H1 (cell line): ENCODE data around the gene TSGA10. TPM values are rescaled to one million over a fixed set of nuclear protein-coding genes. Genes with fewer than 3 reads are reported as not detected.

ENCODE experiments used
- BACH1 ChIP-seq: IDR thresholded peaks from 2 replicates; pipeline ENCODE4 v1.6.1; 2012; ENCODE audit warnings: low read length, improper control_type of control experiment
- BRCA1 ChIP-seq: IDR thresholded peaks from 2 replicates; pipeline ENCODE4 v1.6.1; 2012; ENCODE audit warnings: low read depth, low read length, improper control_type of control experiment
- CREB1 ChIP-seq: IDR thresholded peaks from 2 replicates; pipeline ENCODE4 v1.6.1; 2012; ENCODE audit warnings: inconsistent platforms
- E2F6 ChIP-seq: IDR thresholded peaks from 2 replicates; pipeline ENCODE4 v1.6.1; 2012; ENCODE audit warnings: inconsistent platforms
- EP300 ChIP-seq, 2 experiments: IDR thresholded peaks; 1 replicate in 1 of 2; 2 replicates in 1 of 2; pipeline ENCODE4 v1.6.1; 2011 to 2012; ENCODE audit warnings: low read depth in 2 of 2, low read length in 2 of 2, mild to moderate bottlenecking in 2 of 2, borderline replicate concordance in 1 of 2, inconsistent platforms in 1 of 2, moderate library complexity in 1 of 2
- GABPA ChIP-seq: IDR thresholded peaks from 2 replicates; pipeline ENCODE4 v1.6.1; 2011; ENCODE audit warnings: mild to moderate bottlenecking, low read length, moderate library complexity, borderline replicate concordance; ENCODE audit not compliant: insufficient read depth
- JUN ChIP-seq: IDR thresholded peaks from 2 replicates; pipeline ENCODE4 v1.6.1; 2011; ENCODE audit warnings: low read depth, mild to moderate bottlenecking, improper control_type of control experiment, low read length
- JUND ChIP-seq: IDR thresholded peaks from 2 replicates; pipeline ENCODE4 v1.6.1; 2011; ENCODE audit warnings: mild to moderate bottlenecking, improper control_type of control experiment, low read length
- MAFK ChIP-seq: IDR thresholded peaks from 2 replicates; pipeline ENCODE4 v1.6.1; 2012; ENCODE audit warnings: low read depth, mild to moderate bottlenecking, improper control_type of control experiment, low read length
- NRF1 ChIP-seq: IDR thresholded peaks from 2 replicates; pipeline ENCODE4 v1.6.1; 2011; ENCODE audit warnings: mild to moderate bottlenecking, low read depth, low read length, improper control_type of control experiment
- PHF8 ChIP-seq: fragments of 200-600 bp; sonication (generic); conservative IDR thresholded peaks from 2 replicates; pipeline ENCODE4 v1.7.1; 2012; ENCODE audit warnings: low read depth, mild to moderate bottlenecking, inconsistent platforms, low read length, moderate library complexity
- POLR2A ChIP-seq, 2 experiments: IDR thresholded peaks; 1 replicate in 1 of 2; 2 replicates in 1 of 2; pipeline ENCODE4 v1.6.1; 2011; ENCODE audit warnings: low read depth in 2 of 2, low read length in 2 of 2, mild to moderate bottlenecking in 2 of 2; ENCODE audit errors: control extremely low read depth in 1 of 2
- POLR2AphosphoS5 ChIP-seq: IDR thresholded peaks from 2 replicates; pipeline ENCODE4 v1.6.1; 2011; ENCODE audit warnings: low read depth, low read length
- RBBP5 ChIP-seq: IDR thresholded peaks from 2 replicates; pipeline ENCODE4 v1.7.1; 2012; ENCODE audit warnings: low read depth, mild to moderate bottlenecking, inconsistent platforms, low read length, moderate library complexity, borderline replicate concordance
- SUZ12 ChIP-seq: fragments of 200-600 bp; sonication (generic); IDR thresholded peaks from 2 replicates; pipeline ENCODE4 v1.6.1; 2012; ENCODE audit warnings: mild to moderate bottlenecking, inconsistent platforms, low read length, moderate library complexity, mixed read lengths
- TAF7 ChIP-seq: optimal IDR thresholded peaks from 2 replicates; pipeline ENCODE3; 2011; ENCODE audit warnings: low read depth, mild to moderate bottlenecking, inconsistent platforms, low read length, moderate library complexity, borderline replicate concordance
- TBP ChIP-seq: IDR thresholded peaks from 2 replicates; pipeline ENCODE4 v1.6.1; 2011; ENCODE audit warnings: low read depth, low read length, improper control_type of control experiment
- TCF12 ChIP-seq: IDR thresholded peaks from 2 replicates; pipeline ENCODE4 v1.6.1; 2011; ENCODE audit warnings: low read depth, mild to moderate bottlenecking, low read length
- USF2 ChIP-seq: IDR thresholded peaks from 2 replicates; pipeline ENCODE4 v1.6.1; 2011; ENCODE audit warnings: low read length, improper control_type of control experiment
- YY1 ChIP-seq: IDR thresholded peaks from 2 replicates; pipeline ENCODE4 v1.6.1; 2011; ENCODE audit warnings: low read depth, mild to moderate bottlenecking, low read length
- ZNF274 ChIP-seq: IDR thresholded peaks from 2 replicates; pipeline ENCODE4 v1.7.0; 2012; ENCODE audit warnings: low read length, borderline replicate concordance; ENCODE audit errors: extremely low read depth
- polyA plus RNA-seq, 7 experiments: library from polyadenylated mRNA; depleted of rRNA in 3 of 7; stranded (reverse) in 5 of 7; unstranded in 2 of 7; fragments of >200 nt in 5 of 7; fragments of 200-250 nt in 2 of 7; gene quantifications; 1 replicate in 5 of 7; 2 replicates in 1 of 7; 4 replicates in 1 of 7; pipeline versions ENCODE4 v1.2.1 to v1.2.3, GENCODE V29; 2011 to 2013; ENCODE audit warnings: missing spikeins in 2 of 7, mixed read lengths in 2 of 7
- total RNA-seq: library from RNA; stranded (reverse); fragmentation: NEBNext Ultra II Directional; extraction: Animal tissue kit (Norgen Biotek cat#: 25700); gene quantifications from 2 replicates; pipeline ENCODE4 v1.2.1, GENCODE V29; 2021

The TSGA10 gene
- total and polyA plus RNA-seq, 2 of the 8 experiments (the other 6 are each of a cell fraction or from before 2014, with no cell fraction given): 2.2 to 7.4 TPM

- TF ChIP-seq BRCA1 (no peak), NRF1 (peak; percentile 51; the same call in 1 of the 2 replicates), TBP (peak; percentile 95), JUND (peak; percentile 23; the same call in 1 of the 2 replicates), TCF12 (0 out of 2 replicates have a peak, but pooled peaks have one; percentile 64), BACH1 (peak; percentile 84), POLR2AphosphoS5 (peak; percentile 95), USF2 (peak; percentile 90), ZNF274 (no peak), E2F6 (peak; percentile 94), PHF8 (peak; percentile 77), RBBP5 (0 out of 2 replicates have a peak, but pooled peaks have one; percentile 68), YY1 (peak; percentile 80; the same call in 1 of the 2 replicates), SUZ12 (no peak), MAFK (no peak), EP300 (IDR thresholded peaks at IDR 0.05; ENCODE audit: borderline replicate concordance in 1 of 2, low read depth in 2 of 2, low read length in 2 of 2) (peak in 1 of 2 experiments; percentile 80; a peak in 1 of 3 replicates), TAF7 (peak; percentile 96), CREB1 (peak; percentile 70), GABPA (peak; percentile 94), JUN (no peak), POLR2A (IDR thresholded peaks at IDR 0.05; ENCODE audit: control extremely low read depth in 1 of 2, low read depth in 2 of 2, low read length in 2 of 2) (peak; percentile 86 to 99)
Measured at GRCh38 chr2:99180755-99181623, 26.2 kb upstream of the TSGA10 start, which contains the start of the genes MITD1 and MRPL30 (continued).
